C4-2B (cell line): ENCODE data around the gene RPS19BP1.

ENCODE experiments used
- H3K27ac ChIP-seq: fragments of 450-650 bp; 2 replicates; pipeline ENCODE4 v1.5.1; 2017
- ZFX ChIP-seq: fragments of 450-650 bp; IDR thresholded peaks from 2 replicates; pipeline ENCODE4 v1.6.1; 2017
- TF ChIP-seq, protein P1 (sequence below): fragments of 450-650 bp; conservative IDR thresholded peaks from 2 replicates; pipeline ENCODE4 v1.5.1; 2017; ENCODE audit warnings: mild to moderate bottlenecking

Gene RPS19BP1

DNA sequence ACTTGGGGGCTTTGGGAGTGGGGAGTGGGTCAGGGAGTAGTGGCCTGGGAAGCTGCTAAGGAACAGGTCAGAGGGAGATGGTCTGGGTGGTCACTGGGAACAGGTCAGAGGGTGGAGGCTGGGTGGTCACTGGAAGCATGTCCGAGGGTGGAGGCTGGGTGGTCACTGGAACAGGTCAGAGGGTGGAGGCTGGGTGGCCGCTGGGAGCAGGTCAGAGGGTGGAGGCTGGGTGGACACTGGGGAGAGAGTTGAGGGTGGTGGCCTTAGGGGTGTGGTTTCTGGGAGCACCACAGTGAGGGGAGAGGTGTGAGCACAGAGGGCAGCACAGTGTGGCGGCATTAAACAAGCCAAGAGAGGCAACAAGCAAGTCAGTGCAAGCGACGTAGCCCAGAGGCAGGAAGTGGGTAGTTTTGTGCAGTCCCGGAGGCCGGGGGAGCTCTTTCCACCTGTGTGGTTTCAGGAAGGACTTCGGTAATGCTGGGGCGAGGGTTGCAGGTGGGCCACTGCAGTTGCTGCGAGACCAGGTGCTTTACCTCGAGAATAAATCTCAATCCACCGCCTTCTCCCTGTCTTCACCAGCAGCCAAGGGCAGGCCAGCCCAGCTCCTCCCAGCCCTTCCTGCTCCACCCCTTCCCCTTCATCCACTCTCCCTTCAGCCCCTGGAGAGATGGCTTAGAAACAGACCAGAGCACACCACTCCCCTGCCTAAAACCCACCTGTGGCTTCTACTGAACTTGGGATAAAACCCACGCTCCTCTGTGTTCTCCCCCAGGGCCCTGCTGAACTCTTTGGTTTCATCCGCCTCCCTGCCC is 34.8 kb upstream of the RPS19BP1 start:
- no peak for TF ChIP-seq ZFX
- TF ChIP-seq, protein P1, sequence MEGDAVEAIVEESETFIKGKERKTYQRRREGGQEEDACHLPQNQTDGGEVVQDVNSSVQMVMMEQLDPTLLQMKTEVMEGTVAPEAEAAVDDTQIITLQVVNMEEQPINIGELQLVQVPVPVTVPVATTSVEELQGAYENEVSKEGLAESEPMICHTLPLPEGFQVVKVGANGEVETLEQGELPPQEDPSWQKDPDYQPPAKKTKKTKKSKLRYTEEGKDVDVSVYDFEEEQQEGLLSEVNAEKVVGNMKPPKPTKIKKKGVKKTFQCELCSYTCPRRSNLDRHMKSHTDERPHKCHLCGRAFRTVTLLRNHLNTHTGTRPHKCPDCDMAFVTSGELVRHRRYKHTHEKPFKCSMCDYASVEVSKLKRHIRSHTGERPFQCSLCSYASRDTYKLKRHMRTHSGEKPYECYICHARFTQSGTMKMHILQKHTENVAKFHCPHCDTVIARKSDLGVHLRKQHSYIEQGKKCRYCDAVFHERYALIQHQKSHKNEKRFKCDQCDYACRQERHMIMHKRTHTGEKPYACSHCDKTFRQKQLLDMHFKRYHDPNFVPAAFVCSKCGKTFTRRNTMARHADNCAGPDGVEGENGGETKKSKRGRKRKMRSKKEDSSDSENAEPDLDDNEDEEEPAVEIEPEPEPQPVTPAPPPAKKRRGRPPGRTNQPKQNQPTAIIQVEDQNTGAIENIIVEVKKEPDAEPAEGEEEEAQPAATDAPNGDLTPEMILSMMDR: no peak
- H3K27ac ChIP-seq: no peak overlapping the region

DNA sequence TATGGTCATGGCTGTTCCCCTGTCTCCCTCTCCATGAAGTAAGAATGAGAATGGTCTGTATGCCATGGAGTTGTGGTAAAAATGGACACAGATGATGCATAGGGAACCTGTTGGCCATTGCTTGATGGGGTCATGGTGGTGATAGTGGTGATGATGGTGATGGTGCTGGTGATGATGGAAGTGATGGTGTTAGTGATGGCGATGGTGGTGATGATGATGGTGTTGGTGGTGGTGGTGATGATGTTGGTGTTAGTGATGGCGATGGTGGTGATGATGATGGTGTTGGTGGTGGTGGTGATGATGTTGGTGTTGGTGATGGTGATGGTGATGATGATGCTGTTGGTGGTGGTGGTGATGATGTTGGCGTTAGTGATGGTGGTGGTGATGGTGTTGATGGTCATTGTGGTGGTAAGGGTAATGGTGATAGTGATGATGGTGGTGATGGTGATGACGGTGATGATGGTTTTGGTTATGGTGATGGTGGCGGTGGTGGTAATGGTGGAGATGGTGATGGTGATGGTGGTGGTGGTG is 32.9 kb upstream of the RPS19BP1 start:
- TF ChIP-seq ZFX: no peak
- TF ChIP-seq, protein P1: no peak

DNA sequence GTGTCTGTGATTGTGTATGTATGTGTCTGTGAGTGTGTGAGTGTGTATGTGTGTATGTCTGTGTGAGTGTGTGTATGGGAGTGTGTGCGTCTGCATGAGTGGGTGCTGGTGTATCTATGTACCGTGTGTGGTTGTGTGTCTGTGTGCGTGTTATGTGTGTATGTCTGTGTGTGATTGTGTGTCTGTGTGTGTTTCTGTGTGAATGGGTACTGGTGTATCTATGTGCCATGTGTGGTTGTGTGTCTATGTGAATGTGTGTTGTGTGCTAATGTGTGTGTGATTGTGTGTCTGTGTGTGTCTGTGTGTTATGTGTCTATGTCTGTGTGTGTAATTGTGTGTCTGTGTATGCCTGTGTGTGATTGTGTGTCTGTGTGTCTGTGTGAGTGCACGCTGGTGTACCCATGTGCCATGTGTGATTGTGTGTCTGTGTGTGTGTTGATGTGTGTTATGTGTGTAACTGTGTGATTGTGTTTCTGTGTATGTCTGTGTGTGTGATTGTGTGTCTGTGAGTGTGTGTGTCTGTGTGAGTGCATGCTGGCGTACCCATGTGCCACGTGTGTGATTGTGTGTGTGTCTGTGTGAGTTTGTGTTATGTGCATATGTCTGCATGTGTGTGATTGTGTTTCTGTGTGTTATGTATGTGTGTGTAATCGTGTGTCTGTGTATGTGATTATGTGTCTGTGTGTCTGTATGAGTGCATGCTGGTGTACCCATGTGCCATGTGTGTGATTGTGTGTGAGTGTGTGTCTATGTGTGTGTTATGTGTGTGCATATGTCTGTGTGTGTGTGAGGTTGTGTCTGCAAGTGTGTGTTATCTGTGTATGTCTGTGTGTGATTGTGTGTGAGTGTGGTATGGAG is 31.3 kb upstream of the RPS19BP1 start:
- TF ChIP-seq, protein P1: no peak
- no peak for TF ChIP-seq ZFX
- H3K27ac ChIP-seq: no peak overlapping the region

More for the DNA sequence above, 32.9 kb upstream of the RPS19BP1 start:
- H3K27ac ChIP-seq: no peak overlapping the region

DNA sequence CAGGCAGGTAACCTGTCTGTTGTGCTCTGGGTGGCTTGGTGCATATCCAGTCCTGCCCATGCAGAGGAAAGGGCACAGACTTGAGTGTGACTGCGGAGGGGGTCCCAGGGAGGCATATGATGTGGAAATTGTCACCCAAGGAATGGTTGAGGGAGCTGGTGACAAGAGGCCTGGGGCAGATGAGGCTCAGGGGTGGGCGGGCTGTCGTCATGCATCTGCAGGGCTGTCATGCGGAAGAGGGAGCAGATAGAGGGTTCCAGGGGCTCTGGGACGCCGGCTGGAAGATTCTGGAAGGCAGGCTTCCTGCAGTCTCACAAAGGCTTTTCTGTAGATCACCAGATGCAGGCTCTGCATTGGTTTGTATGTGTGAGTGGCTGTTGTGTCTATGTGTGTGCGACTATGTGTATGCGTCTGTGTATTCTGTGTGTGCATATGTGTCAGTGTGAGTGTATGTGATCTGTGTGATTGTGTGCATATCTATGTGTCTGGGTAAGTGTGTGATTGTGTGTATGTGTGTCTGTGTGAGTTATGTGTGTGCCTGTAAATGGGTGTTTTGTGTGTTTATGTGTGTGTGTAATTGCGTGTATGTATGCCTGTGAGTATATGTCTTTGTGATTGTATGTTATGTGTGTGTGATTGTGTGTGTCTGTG is 30.4 kb upstream of the RPS19BP1 start:
- TF ChIP-seq ZFX: no peak
- TF ChIP-seq, protein P1: no peak

DNA sequence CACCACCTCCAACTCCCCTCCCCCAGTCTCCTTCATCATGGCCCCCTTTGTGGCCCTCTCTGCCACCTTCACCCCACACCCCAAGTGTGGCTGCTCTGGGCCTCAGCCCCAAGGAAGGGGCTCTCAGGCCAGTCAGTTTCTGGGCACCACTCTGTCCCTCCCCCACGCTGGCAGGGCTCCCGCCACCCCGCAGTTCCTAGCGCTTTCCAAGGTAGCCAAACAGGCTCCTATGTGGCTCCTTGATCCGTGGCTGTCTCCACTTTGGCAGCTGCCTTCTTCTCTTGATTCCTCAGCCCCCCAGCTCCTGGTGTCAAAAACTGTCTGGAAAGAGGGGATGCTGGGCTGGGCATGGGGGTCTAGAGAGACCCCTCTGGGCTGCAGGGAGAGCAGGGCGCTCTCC is 27.6 kb upstream of the RPS19BP1 start:
- no peak overlapping the region for H3K27ac ChIP-seq
- TF ChIP-seq, protein P1: no peak
- no peak for TF ChIP-seq ZFX

More for the DNA sequence above, 30.4 kb upstream of the RPS19BP1 start:
- no peak overlapping the region for H3K27ac ChIP-seq

DNA sequence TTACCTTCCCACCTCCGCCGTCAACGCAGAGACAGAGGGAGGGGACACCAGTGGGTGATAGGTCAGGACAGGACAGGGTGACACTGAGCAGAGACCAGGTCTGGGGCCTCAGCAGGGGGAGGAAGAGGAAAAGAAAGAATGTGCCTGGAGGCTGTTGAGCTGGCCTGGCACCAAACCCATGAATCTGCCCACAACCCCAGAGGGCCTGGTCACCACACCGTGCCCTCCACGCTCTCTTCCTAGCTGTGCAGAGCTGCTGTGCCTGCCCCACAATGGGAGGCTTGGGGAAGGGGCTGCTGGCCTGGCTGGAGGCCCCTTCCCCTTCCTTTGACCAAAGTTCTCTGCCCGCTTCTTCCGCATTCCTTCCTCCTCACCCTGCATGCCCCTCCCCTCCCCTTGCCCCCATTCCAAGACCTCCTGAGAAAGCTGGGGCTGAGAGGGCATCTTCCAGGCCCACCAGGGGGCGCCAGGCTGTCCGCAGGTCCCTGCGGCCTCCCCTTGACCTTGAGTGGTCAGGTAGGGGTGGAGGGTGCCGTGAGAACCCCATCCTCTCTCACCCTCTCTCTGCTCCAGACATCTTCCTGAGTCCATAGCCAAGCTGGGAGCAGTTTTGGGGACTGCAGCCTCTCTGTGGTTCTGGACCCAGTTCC is 27.0 kb upstream of the RPS19BP1 start:
- H3K27ac ChIP-seq: no peak overlapping the region
- no peak for TF ChIP-seq ZFX
- TF ChIP-seq, protein P1: peak; percentile 71; the same call in 1 of the 2 replicates
